ENCODE measurements around the gene EPHA7. TPM values are rescaled to one million over a fixed set of nuclear protein-coding genes. Genes with fewer than 3 reads are reported as not detected.

The EPHA7 gene
- total and polyA plus RNA-seq, 2 donors, result 0.39 to 0.52 TPM

DNA sequence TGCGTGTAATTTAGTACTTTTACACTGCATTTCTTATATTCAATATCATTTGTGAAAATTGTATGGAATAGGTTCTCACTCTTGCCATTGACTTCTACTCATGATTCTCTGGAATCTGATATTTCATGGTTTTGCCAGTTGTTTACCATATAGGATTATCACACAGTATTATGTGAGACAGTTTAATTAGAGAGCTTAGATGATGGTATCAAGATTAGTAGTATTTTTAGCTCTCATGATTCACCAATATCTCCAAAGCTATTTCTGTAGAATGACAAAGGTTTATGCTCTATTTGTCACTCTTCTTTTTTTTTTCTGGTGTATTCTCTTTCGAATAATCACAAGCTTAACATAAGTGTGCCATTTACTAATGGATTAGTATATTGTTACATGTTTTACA lies 45.9 kb downstream of the EPHA7 start:
- H3K27ac ChIP-seq (ENCODE audit: low read depth in 1 of 2, low read length in 1 of 2), result no peak overlapping the region
- no peak overlapping the region for H3K4me3 ChIP-seq (ENCODE audit: low read length in 2 of 2)
- no peaks in the 10 kb centered on the region for H3K9me3 ChIP-seq (ENCODE audit: control insufficient read depth in 2 of 2, insufficient read depth in 1 of 2, low read length in 1 of 2)
- no peak for DNase-seq (ENCODE audit: low read depth in 6 of 9, low spot score in 9 of 9)
- H3K4me1 ChIP-seq (ENCODE audit: control insufficient read depth in 2 of 2, insufficient read depth in 2 of 2, low read length in 2 of 2), result no peaks in the 10 kb centered on the region
- no peaks in the 10 kb centered on the region for H3K36me3 ChIP-seq (ENCODE audit: control insufficient read depth in 2 of 2, insufficient read depth in 2 of 2, low read length in 1 of 2)
- H3K27me3 ChIP-seq (ENCODE audit: control insufficient read depth in 2 of 2, insufficient read depth in 1 of 2, low read length in 1 of 2), result no peaks in the 10 kb centered on the region
- 95% methylated on average over 2 of the region's 2 CpGs for WGBS

DNA sequence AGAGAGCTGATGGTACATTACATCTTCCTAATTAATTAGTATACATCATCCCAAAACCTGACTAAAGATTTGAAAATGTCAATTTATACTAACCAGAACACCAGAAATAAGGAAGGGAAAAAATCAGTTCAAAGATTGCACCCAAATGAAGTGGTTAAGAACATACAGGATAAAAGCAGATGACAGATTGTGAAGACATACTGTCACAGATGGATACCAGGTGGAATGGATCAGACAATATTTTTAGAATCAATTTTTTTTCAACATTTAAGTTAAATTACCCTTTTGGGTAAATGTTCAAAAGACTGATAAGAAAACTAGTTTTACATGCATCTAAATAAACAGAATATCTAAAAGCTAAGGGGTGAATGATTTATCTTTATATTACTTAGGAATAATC lies 47.6 kb downstream of the EPHA7 start:
- no peaks in the 10 kb centered on the region for H3K36me3 ChIP-seq (ENCODE audit: control insufficient read depth in 2 of 2, insufficient read depth in 2 of 2, low read length in 1 of 2)
- DNase-seq (ENCODE audit: low read depth in 6 of 9, low spot score in 9 of 9), result no peak
- H3K27ac ChIP-seq (ENCODE audit: low read depth in 1 of 2, low read length in 1 of 2), result no peak overlapping the region
- no peaks in the 10 kb centered on the region for H3K9me3 ChIP-seq (ENCODE audit: control insufficient read depth in 2 of 2, insufficient read depth in 1 of 2, low read length in 1 of 2)
- H3K27me3 ChIP-seq (ENCODE audit: control insufficient read depth in 2 of 2, insufficient read depth in 1 of 2, low read length in 1 of 2), result no peaks in the 10 kb centered on the region
- no peak overlapping the region for H3K4me3 ChIP-seq (ENCODE audit: low read length in 2 of 2)
- H3K4me1 ChIP-seq (ENCODE audit: control insufficient read depth in 2 of 2, insufficient read depth in 2 of 2, low read length in 2 of 2), result no peaks in the 10 kb centered on the region

DNA sequence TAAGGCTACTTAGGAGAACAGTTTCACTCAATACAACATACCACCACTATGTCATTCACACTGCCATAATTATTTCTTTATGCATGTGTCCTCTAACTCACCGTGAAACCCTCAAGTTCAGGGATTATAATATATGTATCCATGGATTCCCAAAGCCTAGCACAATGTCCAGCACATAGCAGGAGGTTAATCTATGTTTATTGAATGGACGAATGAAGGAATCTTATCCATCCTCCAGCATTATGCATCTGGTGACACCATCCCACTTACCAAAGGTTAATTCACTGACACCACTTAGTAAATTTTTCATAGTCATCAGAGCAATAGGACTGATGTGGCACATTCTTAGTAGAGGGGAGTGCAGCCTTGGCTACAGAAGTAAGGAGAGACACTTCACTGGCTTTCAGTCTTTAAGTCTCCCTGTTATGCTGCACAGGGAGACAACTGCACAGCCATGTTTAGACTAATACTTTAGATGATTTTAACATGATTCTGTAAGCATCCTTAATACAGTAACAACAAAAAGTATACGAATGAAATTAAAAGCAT lies 49.7 kb downstream of the EPHA7 start:
- H3K27me3 ChIP-seq (ENCODE audit: control insufficient read depth in 2 of 2, insufficient read depth in 1 of 2, low read length in 1 of 2), result no peaks in the 10 kb centered on the region
- H3K9me3 ChIP-seq (ENCODE audit: control insufficient read depth in 2 of 2, insufficient read depth in 1 of 2, low read length in 1 of 2), result no peaks in the 10 kb centered on the region
- WGBS, result 94% methylated on average over 3 of the region's 3 CpGs
- H3K27ac ChIP-seq (ENCODE audit: low read depth in 1 of 2, low read length in 1 of 2), result no peak overlapping the region
- H3K4me3 ChIP-seq (ENCODE audit: low read length in 2 of 2), result no peak overlapping the region
- H3K4me1 ChIP-seq (ENCODE audit: control insufficient read depth in 2 of 2, insufficient read depth in 2 of 2, low read length in 2 of 2), result no peaks in the 10 kb centered on the region
- no peak for DNase-seq (ENCODE audit: low read depth in 6 of 9, low spot score in 9 of 9)
- no peaks in the 10 kb centered on the region for H3K36me3 ChIP-seq (ENCODE audit: control insufficient read depth in 2 of 2, insufficient read depth in 2 of 2, low read length in 1 of 2)

DNA sequence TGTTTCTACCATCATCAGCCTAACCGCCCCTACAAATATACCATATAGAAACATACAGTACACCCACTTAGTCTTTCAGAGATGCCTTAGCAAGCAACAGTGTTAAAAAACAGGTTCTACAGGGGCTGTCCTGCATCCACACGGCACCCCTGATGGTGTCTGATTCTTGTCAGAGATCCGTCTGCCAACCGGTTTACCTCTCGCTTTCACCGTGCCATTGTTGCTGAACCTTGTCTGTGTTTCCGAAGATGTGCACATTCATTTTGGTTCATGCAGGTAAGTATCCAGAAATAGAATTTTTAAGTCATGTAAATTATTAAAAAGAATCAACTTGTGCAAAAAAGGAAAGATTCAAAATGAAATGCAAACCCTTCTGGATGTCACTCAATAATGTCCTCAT lies 52.9 kb downstream of the EPHA7 start:
- no peaks in the 10 kb centered on the region for H3K36me3 ChIP-seq (ENCODE audit: control insufficient read depth in 2 of 2, insufficient read depth in 2 of 2, low read length in 1 of 2)
- 95% methylated on average over 7 of the region's 7 CpGs for WGBS
- no peaks in the 10 kb centered on the region for H3K4me1 ChIP-seq (ENCODE audit: control insufficient read depth in 2 of 2, insufficient read depth in 2 of 2, low read length in 2 of 2)
- H3K27me3 ChIP-seq (ENCODE audit: control insufficient read depth in 2 of 2, insufficient read depth in 1 of 2, low read length in 1 of 2), result no peaks in the 10 kb centered on the region
- H3K27ac ChIP-seq (ENCODE audit: low read depth in 1 of 2, low read length in 1 of 2), result no peak overlapping the region
- no peaks in the 10 kb centered on the region for H3K9me3 ChIP-seq (ENCODE audit: control insufficient read depth in 2 of 2, insufficient read depth in 1 of 2, low read length in 1 of 2)
- DNase-seq (ENCODE audit: low read depth in 6 of 9, low spot score in 9 of 9), result no peak
- H3K4me3 ChIP-seq (ENCODE audit: low read length in 2 of 2), result no peak overlapping the region

DNA sequence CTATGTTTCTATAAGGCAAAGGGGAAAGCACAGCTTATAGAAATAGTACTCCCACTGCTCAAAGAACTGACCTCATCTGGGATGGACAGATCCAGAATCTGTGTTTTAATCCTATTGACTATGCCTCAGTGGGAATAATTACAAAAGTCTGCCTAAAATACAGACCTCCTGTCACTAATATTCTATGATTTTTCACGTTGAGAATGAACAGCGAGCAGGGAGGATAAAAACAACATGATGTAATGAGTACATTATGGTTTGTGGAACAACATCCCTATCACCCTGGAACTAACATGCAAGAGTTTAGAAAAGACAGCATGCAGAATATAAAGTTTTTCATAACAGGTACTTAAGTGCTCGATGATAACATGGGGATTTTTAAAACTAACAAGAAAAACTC lies 53.9 kb downstream of the EPHA7 start:
- no peak for DNase-seq (ENCODE audit: low read depth in 6 of 9, low spot score in 9 of 9)
- Histone ChIP-seq H3K36me3 (ENCODE audit: control insufficient read depth in 2 of 2, insufficient read depth in 2 of 2, low read length in 1 of 2) (no peaks in the 10 kb centered on the region), H3K4me3 (ENCODE audit: low read length in 2 of 2) (no peak overlapping the region), H3K9me3 (ENCODE audit: control insufficient read depth in 2 of 2, insufficient read depth in 1 of 2, low read length in 1 of 2) (no peaks in the 10 kb centered on the region), H3K27ac (ENCODE audit: low read depth in 1 of 2, low read length in 1 of 2) (no peak overlapping the region), H3K27me3 (ENCODE audit: control insufficient read depth in 2 of 2, insufficient read depth in 1 of 2, low read length in 1 of 2) (no peaks in the 10 kb centered on the region), H3K4me1 (ENCODE audit: control insufficient read depth in 2 of 2, insufficient read depth in 2 of 2, low read length in 2 of 2) (no peaks in the 10 kb centered on the region)
- WGBS, result 86% methylated on average over 3 of the region's 3 CpGs

DNA sequence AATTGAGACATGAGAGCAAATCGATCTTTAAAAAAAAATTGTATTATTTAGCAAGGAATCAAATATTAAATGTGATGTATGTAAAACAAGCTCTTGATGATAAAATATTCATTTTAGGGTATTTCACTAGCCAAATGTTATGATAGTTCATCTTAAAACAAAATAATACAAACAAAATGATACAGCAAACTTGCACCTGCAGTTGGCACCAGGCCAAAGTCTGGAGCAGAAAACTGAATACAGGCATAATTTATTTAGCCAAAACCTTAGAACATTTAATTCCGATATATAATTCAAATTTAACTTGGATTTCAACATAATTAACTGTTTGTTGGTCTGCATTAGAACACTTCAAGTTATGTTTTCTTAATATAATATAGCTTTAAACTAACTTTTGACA lies 60.9 kb downstream of the EPHA7 start:
- Histone ChIP-seq H3K4me1 (ENCODE audit: control insufficient read depth in 2 of 2, insufficient read depth in 2 of 2, low read length in 2 of 2) (no peaks in the 10 kb centered on the region), H3K36me3 (ENCODE audit: control insufficient read depth in 2 of 2, insufficient read depth in 2 of 2, low read length in 1 of 2) (no peaks in the 10 kb centered on the region), H3K27me3 (ENCODE audit: control insufficient read depth in 2 of 2, insufficient read depth in 1 of 2, low read length in 1 of 2) (no peaks in the 10 kb centered on the region), H3K27ac (ENCODE audit: low read depth in 1 of 2, low read length in 1 of 2) (no peak overlapping the region), H3K9me3 (ENCODE audit: control insufficient read depth in 2 of 2, insufficient read depth in 1 of 2, low read length in 1 of 2) (no peaks in the 10 kb centered on the region), H3K4me3 (ENCODE audit: low read length in 2 of 2) (no peak overlapping the region)
- 88% methylated on average over 2 of the region's 2 CpGs for WGBS
- no peak for DNase-seq (ENCODE audit: low read depth in 6 of 9, low spot score in 9 of 9)

DNA sequence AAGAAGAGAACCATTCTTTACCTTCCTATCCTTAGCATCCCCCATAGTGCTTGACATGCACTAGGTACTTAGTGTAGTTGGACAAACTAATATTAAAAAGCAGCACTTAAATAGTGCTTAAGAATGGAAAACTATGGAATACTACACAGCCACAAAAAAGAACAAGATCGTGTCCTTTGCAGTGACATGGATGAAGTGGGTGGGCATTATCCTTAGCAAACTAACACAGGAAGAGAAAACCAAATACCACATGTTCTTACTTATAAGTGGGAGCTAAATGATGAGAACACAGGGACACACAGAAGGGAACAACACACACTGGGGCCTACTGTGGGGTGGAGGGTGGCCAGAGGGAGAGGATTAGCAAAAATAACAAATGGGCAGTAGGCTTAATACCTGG lies 66.8 kb downstream of the EPHA7 start:
- H3K27ac ChIP-seq (ENCODE audit: low read depth in 1 of 2, low read length in 1 of 2), result no peak overlapping the region
- no peak overlapping the region for H3K4me3 ChIP-seq (ENCODE audit: low read length in 2 of 2)
- WGBS, result 90% methylated on average over 1 of the region's 1 CpG
- H3K36me3 ChIP-seq (ENCODE audit: control insufficient read depth in 2 of 2, insufficient read depth in 2 of 2, low read length in 1 of 2), result no peaks in the 10 kb centered on the region
- H3K27me3 ChIP-seq (ENCODE audit: control insufficient read depth in 2 of 2, insufficient read depth in 1 of 2, low read length in 1 of 2), result no peaks in the 10 kb centered on the region
- no peaks in the 10 kb centered on the region for H3K4me1 ChIP-seq (ENCODE audit: control insufficient read depth in 2 of 2, insufficient read depth in 2 of 2, low read length in 2 of 2)
- DNase-seq (ENCODE audit: low read depth in 6 of 9, low spot score in 9 of 9), result no peak
- H3K9me3 ChIP-seq (ENCODE audit: control insufficient read depth in 2 of 2, insufficient read depth in 1 of 2, low read length in 1 of 2), result no peaks in the 10 kb centered on the region

DNA sequence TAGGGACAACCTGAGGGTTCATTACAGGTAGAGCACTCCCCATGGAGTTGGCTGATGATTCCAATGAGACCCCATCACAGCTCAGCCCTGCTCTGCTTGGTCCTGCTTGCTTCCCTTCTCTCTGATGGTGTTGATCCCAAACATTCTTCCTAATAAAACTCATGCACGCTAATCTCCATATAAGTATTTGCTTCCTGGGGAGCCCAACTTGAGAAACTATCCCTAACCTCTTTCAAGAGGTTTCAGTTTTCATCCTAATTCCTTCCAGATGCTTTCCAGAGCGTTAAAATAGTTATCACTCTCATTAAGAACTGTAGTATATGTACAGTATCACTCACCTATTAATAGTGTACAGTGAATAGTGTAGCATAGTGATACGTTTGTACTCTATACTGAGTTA lies 68.1 kb downstream of the EPHA7 start:
- H3K4me3 ChIP-seq (ENCODE audit: low read length in 2 of 2), result no peak overlapping the region
- H3K4me1 ChIP-seq (ENCODE audit: control insufficient read depth in 2 of 2, insufficient read depth in 2 of 2, low read length in 2 of 2), result no peaks in the 10 kb centered on the region
- DNase-seq (ENCODE audit: low read depth in 6 of 9, low spot score in 9 of 9), result no peak
- H3K27me3 ChIP-seq (ENCODE audit: control insufficient read depth in 2 of 2, insufficient read depth in 1 of 2, low read length in 1 of 2), result no peaks in the 10 kb centered on the region
- no peaks in the 10 kb centered on the region for H3K36me3 ChIP-seq (ENCODE audit: control insufficient read depth in 2 of 2, insufficient read depth in 2 of 2, low read length in 1 of 2)
- WGBS, result 86% methylated on average over 3 of the region's 3 CpGs
- no peaks in the 10 kb centered on the region for H3K9me3 ChIP-seq (ENCODE audit: control insufficient read depth in 2 of 2, insufficient read depth in 1 of 2, low read length in 1 of 2)
- no peak overlapping the region for H3K27ac ChIP-seq (ENCODE audit: low read depth in 1 of 2, low read length in 1 of 2)

DNA sequence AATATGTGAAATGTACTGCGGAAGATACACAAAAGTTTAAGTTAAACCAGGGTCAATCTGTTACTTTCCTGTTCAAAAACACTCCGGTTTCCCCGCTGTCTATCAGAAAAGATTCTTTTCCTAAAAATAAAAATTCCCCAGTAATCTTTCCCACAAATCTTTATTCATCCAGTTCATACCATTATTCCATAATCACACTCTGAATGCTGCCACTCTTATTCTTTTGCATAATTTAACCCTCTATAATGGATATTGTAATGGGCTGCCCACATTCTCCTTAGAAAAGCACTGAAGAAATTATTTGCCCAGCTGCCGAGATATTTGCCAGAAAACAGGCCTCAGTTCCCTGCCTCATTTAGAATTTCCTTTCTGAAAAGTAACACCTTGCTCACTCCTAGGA lies 68.6 kb downstream of the EPHA7 start:
- no peaks in the 10 kb centered on the region for H3K36me3 ChIP-seq (ENCODE audit: control insufficient read depth in 2 of 2, insufficient read depth in 2 of 2, low read length in 1 of 2)
- H3K27me3 ChIP-seq (ENCODE audit: control insufficient read depth in 2 of 2, insufficient read depth in 1 of 2, low read length in 1 of 2), result no peaks in the 10 kb centered on the region
- H3K4me3 ChIP-seq (ENCODE audit: low read length in 2 of 2), result no peak overlapping the region
- no peaks in the 10 kb centered on the region for H3K4me1 ChIP-seq (ENCODE audit: control insufficient read depth in 2 of 2, insufficient read depth in 2 of 2, low read length in 2 of 2)
- WGBS, result 97% methylated on average over 4 of the region's 4 CpGs
- H3K27ac ChIP-seq (ENCODE audit: low read depth in 1 of 2, low read length in 1 of 2), result no peak overlapping the region
- no peaks in the 10 kb centered on the region for H3K9me3 ChIP-seq (ENCODE audit: control insufficient read depth in 2 of 2, insufficient read depth in 1 of 2, low read length in 1 of 2)
- DNase-seq (ENCODE audit: low read depth in 6 of 9, low spot score in 9 of 9), result no peak

DNA sequence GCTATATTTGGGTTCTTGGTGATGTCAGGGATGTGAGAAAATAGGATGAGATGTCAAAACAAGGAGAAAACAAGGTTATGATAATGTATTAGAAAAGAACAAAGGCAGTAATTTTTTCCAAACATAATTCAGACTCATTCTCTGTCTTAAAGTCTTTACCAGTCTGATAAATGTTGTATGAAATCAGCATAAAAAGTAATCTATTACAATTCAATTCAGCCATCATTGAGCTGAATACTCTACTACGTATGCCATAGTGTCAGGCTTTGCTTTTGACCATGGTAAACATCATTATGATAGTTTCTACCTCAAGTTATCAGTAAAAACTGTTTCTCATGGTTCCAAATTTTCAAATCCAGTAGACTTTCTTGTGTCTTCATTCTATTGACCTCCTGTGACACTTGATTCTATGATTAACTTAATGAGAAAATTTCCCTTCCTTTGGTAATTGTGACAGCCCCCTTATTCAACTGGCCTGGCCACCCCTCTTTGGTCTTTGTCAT lies 75.0 kb downstream of the EPHA7 start:
- WGBS, result 88% methylated on average over 1 of the region's 1 CpG

More for the DNA sequence above, 75.0 kb downstream of the EPHA7 start:
- H3K27ac ChIP-seq (ENCODE audit: low read depth in 1 of 2, low read length in 1 of 2), result no peak overlapping the region
- H3K9me3 ChIP-seq (ENCODE audit: control insufficient read depth in 2 of 2, insufficient read depth in 1 of 2, low read length in 1 of 2), result no peaks in the 10 kb centered on the region
- DNase-seq (ENCODE audit: low read depth in 6 of 9, low spot score in 9 of 9), result no peak
- H3K27me3 ChIP-seq (ENCODE audit: control insufficient read depth in 2 of 2, insufficient read depth in 1 of 2, low read length in 1 of 2), result no peaks in the 10 kb centered on the region
- no peaks in the 10 kb centered on the region for H3K4me1 ChIP-seq (ENCODE audit: control insufficient read depth in 2 of 2, insufficient read depth in 2 of 2, low read length in 2 of 2)
- H3K4me3 ChIP-seq (ENCODE audit: low read length in 2 of 2), result no peak overlapping the region
- H3K36me3 ChIP-seq (ENCODE audit: control insufficient read depth in 2 of 2, insufficient read depth in 2 of 2, low read length in 1 of 2), result no peaks in the 10 kb centered on the region

Data from thymus (tissue), 11 donors.